Measurements from ENCODE around the gene ARHGAP28.
"Not testable (repeated sequence)": the region's sequence is repeated elsewhere in the genome, so short reads cannot be mapped to it uniquely, and the experiment has no call there.

Gene ARHGAP28

GRCh38 chr18:6778459-6779247 is 49.1 kb downstream of the ARHGAP28 start:
- no peak for DNase-seq

GRCh38 chr18:6781142-6781714 is 51.7 kb downstream of the ARHGAP28 start:
- no peak for DNase-seq

GRCh38 chr18:6781796-6782195 is 52.3 kb downstream of the ARHGAP28 start:
- no peak for DNase-seq

GRCh38 chr18:6782861-6783260 is 53.3 kb downstream of the ARHGAP28 start:
- no peak for DNase-seq

- no peak for DNase-seq
Observed at GRCh38 chr18:6784046-6784445, 54.5 kb downstream of the ARHGAP28 start.

- no peak for DNase-seq
Observed at GRCh38 chr18:6785001-6785400, 55.5 kb downstream of the ARHGAP28 start.

GRCh38 chr18:6785411-6785810 is 55.9 kb downstream of the ARHGAP28 start:
- no peak for DNase-seq

GRCh38 chr18:6792391-6792790 is 62.9 kb downstream of the ARHGAP28 start:
- no peak for DNase-seq

GRCh38 chr18:6793455-6793854 is 63.9 kb downstream of the ARHGAP28 start:
- no peak for DNase-seq

- DNase-seq, result no peak
Observed at GRCh38 chr18:6793986-6794385, 64.5 kb downstream of the ARHGAP28 start.

GRCh38 chr18:6795307-6795706 is 65.8 kb downstream of the ARHGAP28 start:
- no peak for DNase-seq

GRCh38 chr18:6796511-6796910 is 67.0 kb downstream of the ARHGAP28 start:
- no peak for DNase-seq

- no peak for DNase-seq
Observed at GRCh38 chr18:6797171-6797570, 67.7 kb downstream of the ARHGAP28 start.

- DNase-seq, result no peak
Observed at GRCh38 chr18:6798896-6799295, 69.4 kb downstream of the ARHGAP28 start.

GRCh38 chr18:6800309-6800708 is 70.8 kb downstream of the ARHGAP28 start:
- DNase-seq, result not testable (repeated sequence)

GRCh38 chr18:6807515-6808257 is 78.2 kb downstream of the ARHGAP28 start:
- no peak for DNase-seq

- no peak for DNase-seq
Observed at GRCh38 chr18:6810191-6810590, 80.7 kb downstream of the ARHGAP28 start.

GRCh38 chr18:6811816-6812215 is 82.3 kb downstream of the ARHGAP28 start:
- DNase-seq, result no peak

GRCh38 chr18:6814882-6815425 is 85.4 kb downstream of the ARHGAP28 start:
- no peak for DNase-seq

- no peak for DNase-seq
Observed at GRCh38 chr18:6816154-6816553, 86.6 kb downstream of the ARHGAP28 start.

- DNase-seq, result no peak
Observed at GRCh38 chr18:6819332-6819731, 89.8 kb downstream of the ARHGAP28 start.

- DNase-seq, result no peak
Observed at GRCh38 chr18:6820314-6820713, 90.8 kb downstream of the ARHGAP28 start.

GRCh38 chr18:6821356-6821755 is 91.8 kb downstream of the ARHGAP28 start:
- DNase-seq, result no peak

- not testable (repeated sequence) for DNase-seq
Observed at GRCh38 chr18:6827161-6827560, 97.6 kb downstream of the ARHGAP28 start.
